PFSK-1 (cell line): ENCODE data around the gene CAMK4.

Experiments used
- FOXP2 ChIP-seq: optimal IDR thresholded peaks from 2 replicates; pipeline ENCODE3; 2011; ENCODE audit warnings: borderline replicate concordance, control low read depth, inconsistent platforms; ENCODE audit not compliant: insufficient read depth; ENCODE audit errors: extremely low read length, extremely low read depth
- REST ChIP-seq, 2 experiments: IDR thresholded peaks; 2 replicates each; pipeline versions ENCODE4 v1.6.1 to v1.8.0; 2011 to 2012; ENCODE audit warnings: low read depth in 2 of 2, low read length in 2 of 2, control low read depth in 1 of 2, inconsistent platforms in 1 of 2, mild to moderate bottlenecking in 1 of 2, moderate library complexity in 1 of 2; ENCODE audit not compliant: insufficient read depth in 1 of 2
- SIN3A ChIP-seq: IDR thresholded peaks from 2 replicates; pipeline ENCODE4 v1.6.1; 2012; ENCODE audit warnings: mild to moderate bottlenecking, low read length, moderate library complexity, borderline replicate concordance; ENCODE audit not compliant: insufficient read depth
- TAF1 ChIP-seq: IDR thresholded peaks from 2 replicates; pipeline ENCODE4 v1.6.1; 2012; ENCODE audit warnings: low read length, control low read depth, borderline replicate concordance; ENCODE audit not compliant: insufficient read depth

CAMK4 gene

GRCh38 chr5:111537141-111538024, 313.2 kb downstream of the CAMK4 start:
- TF ChIP-seq SIN3A (no peak), TAF1 (no peak), FOXP2 (no peak), REST (IDR thresholded peaks at IDR 0.05; ENCODE audit: insufficient read depth in 1 of 2, low read depth in 2 of 2, low read length in 2 of 2) (no peak)
